ENCODE measurements around the gene IFNK.
"Not testable (repeated sequence)": the region's sequence is repeated elsewhere in the genome, so short reads cannot be mapped to it uniquely, and the experiment has no call there.

IFNK gene, protein sequence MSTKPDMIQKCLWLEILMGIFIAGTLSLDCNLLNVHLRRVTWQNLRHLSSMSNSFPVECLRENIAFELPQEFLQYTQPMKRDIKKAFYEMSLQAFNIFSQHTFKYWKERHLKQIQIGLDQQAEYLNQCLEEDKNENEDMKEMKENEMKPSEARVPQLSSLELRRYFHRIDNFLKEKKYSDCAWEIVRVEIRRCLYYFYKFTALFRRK

DNA sequence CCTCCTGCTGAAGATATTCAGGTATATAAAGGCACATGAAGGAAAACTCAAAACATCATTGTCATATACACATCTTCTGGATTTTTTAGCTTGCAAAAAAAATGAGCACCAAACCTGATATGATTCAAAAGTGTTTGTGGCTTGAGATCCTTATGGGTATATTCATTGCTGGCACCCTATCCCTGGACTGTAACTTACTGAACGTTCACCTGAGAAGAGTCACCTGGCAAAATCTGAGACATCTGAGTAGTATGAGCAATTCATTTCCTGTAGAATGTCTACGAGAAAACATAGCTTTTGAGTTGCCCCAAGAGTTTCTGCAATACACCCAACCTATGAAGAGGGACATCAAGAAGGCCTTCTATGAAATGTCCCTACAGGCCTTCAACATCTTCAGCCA lies at the start of gene IFNK:
Gene IFNK, plus strand, starts transcription at position 55 of the 400 bp plus-strand sequence. Its CDS starts 47 bp downstream, at position 102.
- DNase-seq (ENCODE audit: low read depth in 2 of 2): no peak

DNA sequence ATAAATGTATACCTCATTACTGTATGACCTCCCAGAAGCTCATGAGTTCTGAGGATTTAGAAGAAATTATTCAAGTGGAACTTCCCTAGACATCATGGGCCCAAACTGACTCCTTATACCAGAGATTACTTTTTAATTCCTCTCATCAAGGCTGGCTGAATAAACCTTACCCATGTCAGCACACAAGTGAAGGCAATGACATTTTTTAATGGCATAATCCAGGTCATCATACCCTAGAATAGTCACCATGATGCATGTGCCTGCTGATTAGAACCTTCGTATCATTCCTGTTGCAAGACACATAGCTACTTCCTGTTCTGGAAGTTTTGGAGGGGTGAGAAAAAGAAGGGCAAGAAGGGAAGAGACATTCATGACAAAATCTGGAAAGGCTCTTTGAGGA lies 49.8 kb upstream of the IFNK start:
- DNase-seq (ENCODE audit: low read depth in 2 of 2): no peak

DNA sequence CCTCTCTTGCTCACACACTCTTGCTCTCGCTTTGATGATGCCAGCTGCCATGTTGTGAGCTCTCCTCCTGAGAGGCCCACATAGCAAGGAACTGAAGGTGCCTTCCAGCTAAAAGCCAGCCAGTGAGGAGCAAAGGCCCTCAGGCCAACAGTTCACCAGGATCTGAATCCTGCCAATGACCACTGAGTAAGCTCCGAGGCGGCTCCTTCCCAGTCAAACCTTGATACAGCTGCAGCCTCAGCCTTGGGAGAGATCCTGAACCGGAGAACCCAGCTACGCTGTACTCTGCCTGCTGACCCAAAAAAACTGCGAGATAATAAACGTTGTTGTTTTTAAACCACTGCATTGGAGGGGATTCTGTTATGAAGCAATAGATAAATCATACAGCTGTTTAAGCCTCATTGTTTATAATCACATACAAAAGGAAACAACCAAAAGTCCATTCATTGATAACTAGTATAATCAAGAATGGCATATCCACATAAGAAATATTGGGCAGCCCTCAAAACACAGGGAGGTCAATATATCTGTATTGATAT lies 49.0 kb upstream of the IFNK start:
- no peak for DNase-seq (ENCODE audit: low read depth in 2 of 2)

DNA sequence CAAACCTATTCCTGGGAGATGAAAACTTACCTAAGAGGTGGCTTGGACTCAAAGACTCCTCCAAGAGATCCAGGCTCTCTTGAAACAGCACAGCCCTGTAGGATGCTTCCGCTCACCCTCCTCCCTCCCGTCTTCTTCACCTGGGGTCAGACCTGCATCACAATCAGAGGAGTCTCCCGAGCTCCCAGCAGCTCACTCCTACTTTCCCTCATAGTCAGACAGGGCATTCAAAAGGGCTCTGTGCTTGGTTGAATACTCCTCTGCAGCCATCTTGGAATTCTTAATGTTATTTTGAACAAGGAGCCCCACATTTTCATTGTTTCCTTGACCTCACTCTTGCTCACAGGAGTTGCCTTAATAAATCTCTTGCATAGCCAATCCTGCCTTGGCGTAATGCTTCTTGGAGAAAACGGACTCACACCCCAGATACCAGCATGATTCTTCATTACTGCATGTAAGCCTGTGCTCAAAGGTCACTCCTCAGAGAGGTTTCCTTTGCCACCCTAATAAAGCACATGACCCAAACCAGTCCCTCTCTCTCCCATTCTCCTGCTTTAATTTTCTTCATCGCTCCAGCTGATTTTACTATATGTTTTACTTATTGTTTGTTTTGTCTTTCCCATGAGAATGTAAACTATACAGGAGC lies 47.1 kb upstream of the IFNK start:
- no peak for DNase-seq (ENCODE audit: low read depth in 2 of 2)

DNA sequence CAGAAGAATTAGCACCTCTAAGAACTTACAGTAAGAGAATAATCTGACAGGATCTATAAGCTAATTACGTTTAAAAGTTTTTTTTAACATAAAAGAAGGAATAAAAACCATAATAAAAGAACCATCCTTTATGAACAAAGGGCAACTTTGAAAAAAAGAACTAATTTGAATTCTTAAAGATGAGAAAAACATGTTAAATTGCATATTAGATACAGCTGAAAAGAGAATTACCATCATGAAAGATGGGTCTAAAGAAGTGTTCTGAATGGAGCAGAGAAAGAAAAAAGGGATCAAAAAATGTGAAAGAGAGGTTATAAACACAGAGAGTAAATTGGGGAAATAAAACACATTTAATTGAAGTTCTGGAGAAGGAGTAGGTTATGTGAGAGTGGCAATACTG lies 45.8 kb upstream of the IFNK start:
- DNase-seq (ENCODE audit: low read depth in 2 of 2): no peak

DNA sequence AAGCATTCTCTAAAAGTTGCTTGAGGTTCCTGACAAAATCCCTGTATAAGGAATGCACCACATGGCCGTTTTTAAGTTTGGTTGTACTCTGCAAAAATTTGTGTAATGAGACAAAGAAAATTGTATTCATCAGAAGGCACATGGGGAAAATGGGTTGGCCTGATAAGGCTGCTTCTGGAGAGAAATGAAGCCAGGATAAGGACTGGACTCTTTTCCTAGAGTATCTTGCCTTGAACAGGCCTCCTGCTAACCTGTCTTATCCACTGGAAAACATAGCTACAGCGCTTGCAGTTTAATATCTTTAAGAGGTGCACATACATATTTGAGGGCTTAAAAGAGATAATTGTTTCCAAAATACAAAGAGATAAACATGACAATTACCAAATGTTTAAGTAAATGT lies 41.4 kb upstream of the IFNK start:
- no peak for DNase-seq (ENCODE audit: low read depth in 2 of 2)

DNA sequence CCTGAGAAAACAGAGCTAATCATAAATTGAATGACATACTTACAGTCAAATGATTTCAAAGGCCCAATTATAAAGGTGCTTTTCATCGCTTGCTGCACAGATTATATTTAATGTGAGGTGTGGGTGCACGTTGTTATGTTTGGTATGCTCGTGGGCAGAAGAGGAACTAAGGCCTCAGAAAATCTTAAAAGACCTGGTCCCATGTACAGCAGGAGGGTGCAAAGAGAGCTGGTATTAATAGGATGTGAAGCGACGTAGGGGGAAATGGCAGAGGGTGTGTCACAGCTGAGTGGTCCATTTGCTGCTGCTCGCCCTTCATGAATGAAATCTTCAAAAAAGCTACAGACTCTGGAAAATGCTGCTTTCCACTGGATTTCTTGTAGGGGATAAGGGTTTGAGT lies 40.5 kb upstream of the IFNK start:
- DNase-seq (ENCODE audit: low read depth in 2 of 2): no peak

DNA sequence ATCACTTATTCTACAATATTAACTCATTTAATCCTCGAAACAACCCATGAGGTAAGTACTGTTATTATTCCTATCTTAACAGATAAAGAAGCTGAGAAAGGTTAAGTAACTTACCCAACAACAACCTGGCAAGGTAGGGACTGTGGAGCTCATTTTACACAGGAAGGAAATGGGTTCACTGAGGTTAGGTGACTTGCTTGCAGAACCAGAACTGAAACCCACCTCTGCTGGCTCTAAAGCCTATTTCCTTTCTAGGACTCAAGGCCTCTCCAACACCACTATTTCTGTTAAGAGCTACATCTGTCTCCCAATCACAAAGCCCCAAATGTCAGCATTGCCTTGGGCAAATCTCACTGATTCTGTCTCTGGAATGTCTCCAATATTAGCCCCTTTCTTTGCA lies 38.9 kb upstream of the IFNK start:
- no peak for DNase-seq (ENCODE audit: low read depth in 2 of 2)

DNA sequence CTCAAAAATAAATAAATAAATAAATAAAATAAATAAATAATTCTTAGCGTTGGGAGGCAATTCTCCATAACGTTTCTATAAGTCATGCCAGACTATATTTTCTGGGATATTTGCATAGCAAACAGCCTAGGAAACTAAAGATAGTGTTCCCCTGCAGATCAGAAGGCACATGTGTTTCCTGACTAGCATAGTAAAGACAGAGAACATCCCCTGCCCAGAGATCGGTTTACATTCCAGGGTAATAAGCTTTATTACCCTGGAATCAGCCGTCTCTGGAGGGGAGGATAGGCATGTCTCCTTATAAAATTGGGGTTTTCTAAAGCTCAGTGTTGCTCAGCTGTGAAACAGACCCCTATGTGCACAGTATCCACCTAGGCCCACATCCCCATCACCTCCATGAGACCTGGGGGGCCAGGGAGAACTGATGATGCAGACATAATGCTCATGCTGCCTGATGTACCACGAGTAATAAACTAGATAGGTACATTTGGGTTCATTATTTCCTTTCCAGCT lies 36.9 kb upstream of the IFNK start:
- DNase-seq (ENCODE audit: low read depth in 2 of 2): no peak

DNA sequence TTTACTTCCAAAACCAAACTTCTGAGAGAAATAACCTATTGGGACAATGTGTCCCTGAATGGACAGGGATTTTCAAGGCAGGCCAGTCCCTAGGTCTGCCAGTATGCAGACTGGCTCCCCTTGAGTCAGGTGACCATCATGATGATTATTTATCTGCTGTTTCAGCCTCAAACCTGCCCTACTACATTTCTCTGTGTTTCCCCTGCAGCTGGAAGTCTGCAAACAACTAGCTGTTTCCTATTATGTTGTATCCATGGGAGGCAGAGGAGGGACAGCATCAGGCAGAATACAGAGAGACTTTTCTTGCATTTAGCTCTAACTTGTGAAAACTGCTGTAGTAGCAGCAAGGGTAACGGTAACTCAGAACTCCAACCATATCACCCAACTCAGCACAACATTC lies 36.2 kb upstream of the IFNK start:
- DNase-seq (ENCODE audit: low read depth in 2 of 2): no peak

DNA sequence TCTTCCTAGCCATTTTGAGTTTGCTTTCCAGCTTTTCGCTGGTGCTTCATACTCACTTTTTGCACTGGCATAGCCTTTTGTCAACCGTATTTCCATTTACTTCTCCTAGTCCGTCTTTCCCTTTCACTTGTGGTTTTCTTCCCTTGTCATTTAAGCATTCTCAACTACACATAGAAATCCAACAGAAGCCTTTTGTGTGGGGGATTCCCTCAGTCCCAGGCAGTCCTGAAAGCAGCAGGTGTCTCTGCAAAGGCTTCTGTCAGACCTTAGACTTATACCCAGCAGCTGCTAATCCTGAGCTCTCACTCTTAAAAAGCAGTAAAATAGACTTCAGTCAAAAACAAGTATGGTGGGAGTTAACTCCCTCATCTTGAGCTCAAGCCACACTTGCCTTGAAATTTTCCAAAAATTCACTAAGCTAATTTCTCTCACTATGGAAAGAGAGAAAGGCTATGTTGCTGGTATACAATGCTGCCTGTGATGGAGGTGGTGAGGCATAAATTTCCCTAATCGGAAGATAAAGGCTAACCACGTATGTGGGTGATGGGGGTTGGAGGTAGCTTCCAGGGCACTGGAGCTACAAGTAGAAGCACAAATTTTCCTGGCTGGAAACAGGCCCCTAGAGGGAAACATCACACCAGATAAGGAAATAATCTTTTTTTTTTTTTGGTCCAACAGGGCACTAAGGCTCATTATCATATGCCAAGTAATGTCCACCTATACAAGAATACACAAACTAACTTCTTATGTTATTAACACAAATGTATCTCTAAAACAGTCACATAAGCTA lies 34.8 kb upstream of the IFNK start:
- DNase-seq (ENCODE audit: low read depth in 2 of 2): no peak

DNA sequence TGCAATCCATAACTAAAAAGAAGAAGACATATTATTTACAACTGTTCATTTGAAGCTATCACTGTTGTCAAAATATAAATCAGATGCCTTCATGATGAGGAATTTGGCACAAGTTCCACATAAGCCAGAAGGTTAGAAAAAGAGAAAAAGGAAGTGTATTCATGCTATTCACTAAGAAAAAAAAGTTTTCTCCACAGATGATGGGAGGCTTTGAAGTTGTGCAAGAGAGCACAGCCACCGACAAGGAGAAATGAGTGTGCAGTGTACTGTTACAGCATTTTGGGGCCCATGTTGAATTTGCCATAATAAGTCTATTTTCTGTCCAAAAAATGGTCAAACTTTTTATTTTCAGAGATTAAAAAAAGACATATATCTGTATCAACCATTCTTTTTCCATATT lies 32.9 kb upstream of the IFNK start:
- DNase-seq (ENCODE audit: low read depth in 2 of 2): no peak

DNA sequence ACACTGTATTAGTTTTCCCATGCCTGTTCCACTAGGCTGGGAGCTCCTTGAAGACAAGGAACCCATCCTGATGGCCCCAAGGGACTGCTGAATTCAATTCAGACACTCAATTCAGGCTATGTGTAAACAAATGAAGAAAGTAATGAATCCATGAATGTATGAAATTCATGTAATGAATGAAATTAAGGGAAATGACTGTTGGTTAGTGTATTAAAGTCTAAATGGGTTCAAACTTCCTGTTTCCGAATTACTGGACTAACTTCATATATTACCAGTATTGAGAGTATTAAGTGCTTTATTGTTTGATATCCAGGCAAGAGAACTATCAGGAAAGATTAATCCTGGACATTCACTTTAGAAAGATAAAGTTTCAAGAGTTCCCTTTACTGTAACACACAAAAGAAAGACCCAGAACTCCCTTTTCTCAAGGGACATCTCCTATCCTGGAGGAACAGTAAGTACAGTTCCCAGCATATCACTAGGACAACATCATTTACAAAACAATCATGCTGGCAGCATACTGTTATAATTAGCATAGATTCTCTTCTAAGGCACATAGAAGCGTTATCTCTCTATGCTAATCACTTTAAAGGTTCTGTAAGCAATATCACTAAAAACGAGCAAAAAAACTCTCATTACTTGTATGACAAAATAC lies 28.5 kb upstream of the IFNK start:
- DNase-seq (ENCODE audit: low read depth in 2 of 2): no peak

DNA sequence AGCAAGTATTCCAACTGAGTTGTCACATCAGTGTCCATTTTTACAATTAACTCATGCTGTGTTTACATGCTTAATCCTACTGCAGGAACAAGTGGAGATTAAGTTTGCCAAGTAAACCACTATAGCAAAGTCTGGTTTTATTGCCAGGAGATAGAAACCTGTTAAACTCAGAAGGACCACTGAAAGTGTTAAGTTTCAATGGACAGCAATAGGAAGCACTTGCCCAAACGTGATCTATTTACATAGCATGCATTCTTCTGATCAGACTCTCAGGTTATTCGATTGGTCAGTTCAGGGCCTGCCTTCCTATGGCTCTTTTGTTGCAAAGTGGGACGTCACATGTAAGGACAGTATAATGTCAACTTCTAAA lies 28.0 kb upstream of the IFNK start:
- no peak for DNase-seq (ENCODE audit: low read depth in 2 of 2)

DNA sequence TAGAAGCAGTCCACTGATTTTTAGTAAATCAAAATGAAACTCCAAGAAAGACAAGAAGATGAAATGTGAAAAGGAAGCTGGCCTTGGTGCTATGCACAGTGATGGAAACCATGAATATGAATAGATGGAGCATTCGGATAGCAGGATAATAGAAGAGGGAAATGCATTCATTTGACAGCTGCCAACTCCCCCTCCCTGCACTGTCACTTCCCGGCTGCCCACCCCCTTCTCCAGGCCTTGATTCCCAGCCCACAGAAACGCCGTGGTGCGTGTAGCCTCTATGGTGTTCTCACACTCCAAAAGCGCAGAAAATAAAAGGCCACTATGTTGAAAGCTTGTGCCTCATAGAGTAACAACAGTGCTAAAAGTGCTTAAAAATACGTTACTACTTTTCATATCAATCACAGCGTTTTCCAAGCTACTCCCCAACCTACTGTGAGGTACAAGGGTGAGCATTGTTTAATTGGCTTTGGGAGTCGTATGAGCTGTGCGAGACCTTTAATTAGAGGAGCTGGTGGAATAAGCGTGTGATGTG lies 26.1 kb upstream of the IFNK start:
- no peak for DNase-seq (ENCODE audit: low read depth in 2 of 2)

DNA sequence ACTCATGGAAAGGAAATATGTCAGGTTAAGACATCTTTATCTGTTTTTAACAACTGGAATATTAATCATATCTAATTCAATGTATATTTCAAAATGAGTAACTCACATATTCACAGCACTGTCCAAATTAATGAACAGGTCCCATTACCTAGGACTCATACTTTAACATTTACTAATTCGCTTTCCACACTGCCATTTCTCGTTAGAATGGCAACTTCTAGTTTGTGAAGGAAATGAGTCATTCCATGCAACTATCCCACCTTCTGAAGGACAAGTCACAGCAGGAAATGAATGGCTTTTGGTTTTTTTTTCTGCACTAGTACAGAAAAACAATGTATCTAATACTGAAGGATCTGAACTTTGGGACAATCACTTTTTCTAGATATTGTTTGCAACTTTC lies 24.6 kb upstream of the IFNK start:
- DNase-seq (ENCODE audit: low read depth in 2 of 2): no peak

DNA sequence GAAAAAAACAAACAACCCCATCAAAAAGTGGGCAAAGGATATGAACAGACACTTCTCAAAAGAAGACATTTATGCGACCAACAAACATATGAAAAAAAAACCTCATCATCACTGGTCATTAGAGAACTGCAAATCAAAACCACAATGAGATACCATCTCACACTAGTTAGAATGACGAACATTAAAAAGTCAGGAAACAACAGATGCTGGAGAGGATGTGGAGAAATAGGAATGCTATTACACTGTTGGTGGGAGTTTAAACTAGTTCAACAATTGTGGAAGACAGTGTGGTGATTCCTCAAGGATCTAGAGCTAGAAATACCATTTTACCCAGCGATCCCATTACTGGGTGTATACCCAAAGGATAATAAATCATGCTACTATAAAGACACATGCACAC lies 23.2 kb upstream of the IFNK start:
- not testable (repeated sequence) for DNase-seq (ENCODE audit: low read depth in 2 of 2)

DNA sequence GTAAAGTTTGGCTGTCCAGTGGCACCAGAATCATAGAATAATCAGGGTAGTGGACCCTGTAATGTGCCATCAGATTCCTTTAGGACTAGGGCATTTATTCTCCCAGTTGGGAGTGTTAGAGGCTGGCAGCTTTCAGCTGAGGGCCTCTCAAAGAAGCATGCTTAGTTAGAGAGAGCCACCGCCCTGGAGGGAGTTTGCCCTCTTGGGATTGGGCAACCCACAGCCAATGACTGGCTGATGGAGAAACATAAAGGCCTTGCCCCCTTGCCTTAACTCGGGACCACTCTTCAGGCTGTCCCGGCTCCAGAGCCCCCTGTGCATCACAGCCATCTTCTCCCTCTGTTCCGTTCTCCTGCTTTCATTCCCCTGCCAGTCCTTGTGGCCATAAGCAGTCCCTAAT lies 20.5 kb upstream of the IFNK start:
- no peak for DNase-seq (ENCODE audit: low read depth in 2 of 2)

DNA sequence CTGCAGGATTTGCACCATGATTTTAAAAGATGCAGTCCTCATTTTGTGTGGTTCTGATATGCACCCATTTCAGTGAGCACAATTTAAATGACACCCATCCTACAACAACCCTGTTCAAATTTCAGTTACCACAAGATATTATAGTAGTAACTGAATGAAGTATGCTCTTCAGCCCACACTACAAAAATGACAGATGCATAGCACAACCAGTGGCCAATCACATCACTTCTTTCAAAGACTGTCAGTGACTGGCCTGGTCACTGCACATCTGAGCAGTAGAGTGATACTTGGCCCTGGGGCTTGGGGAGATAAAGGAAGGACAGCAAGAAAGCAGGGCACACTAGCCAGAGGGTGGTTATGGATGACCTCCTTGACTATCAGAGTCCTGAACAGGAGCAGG lies 19.8 kb upstream of the IFNK start:
- DNase-seq (ENCODE audit: low read depth in 2 of 2): no peak

DNA sequence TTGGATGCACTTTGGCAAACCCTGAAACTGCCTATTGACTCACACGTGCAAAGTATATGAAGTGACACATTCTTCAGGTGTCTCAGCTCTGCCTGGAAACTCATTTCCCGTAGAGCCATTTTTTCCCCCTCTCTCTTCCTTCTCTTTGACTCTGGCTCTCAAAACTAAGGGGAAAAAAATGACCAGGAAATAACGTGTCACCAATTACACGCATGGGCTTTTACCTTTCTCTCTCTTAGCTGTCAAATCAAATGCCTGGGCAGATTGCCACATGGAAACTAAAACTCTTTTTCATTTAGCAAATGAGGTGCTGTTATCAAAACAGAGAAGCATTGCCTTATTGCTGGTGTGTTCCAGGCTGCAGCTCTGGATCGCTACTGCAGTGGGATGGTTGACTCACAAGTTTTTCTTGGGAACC lies 18.3 kb upstream of the IFNK start:
- DNase-seq (ENCODE audit: low read depth in 2 of 2): no peak

DNA sequence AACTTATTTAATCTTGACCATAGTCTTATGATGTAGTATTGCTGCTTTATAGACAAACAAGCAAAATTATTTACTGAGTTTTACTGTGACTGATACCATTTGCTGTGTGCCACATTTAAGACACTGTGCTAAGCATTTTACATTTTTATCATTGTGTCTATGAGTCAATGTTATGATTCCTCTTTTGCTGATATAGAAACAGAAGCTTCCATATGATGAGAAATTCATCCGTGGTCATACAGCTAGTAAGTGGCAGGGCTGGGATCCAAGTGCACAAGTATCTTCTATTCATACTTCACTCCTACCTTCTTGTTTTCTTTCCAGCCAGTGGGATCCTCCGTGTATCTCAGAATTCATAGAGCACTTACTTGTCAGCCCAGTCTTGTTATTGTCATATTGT lies 17.1 kb upstream of the IFNK start:
- DNase-seq (ENCODE audit: low read depth in 2 of 2): no peak

DNA sequence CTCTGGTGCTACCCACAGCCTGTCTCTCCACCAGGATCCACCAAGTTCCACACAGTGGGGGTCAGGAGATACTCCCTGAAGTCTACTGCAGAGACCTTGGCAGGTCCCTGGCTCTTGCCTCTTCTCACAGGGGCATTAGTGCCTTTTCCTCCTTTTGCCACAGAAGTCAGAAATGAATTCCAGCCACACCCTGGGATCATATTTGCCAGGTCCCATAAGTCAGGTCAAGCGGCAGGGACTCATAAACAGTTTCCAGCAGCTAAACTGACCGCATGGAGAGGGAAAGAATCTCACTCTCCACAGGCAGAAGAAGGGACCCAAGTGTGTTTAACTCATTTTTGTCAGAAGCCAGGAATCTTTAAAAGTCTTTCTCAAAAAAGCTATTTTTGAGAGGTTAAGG lies 13.3 kb upstream of the IFNK start:
- DNase-seq (ENCODE audit: low read depth in 2 of 2): no peak

Measured in stimulated activated CD8-positive, alpha-beta memory T cell treated with anti-CD3 and anti-CD28 coated beads, Interleukin-2, amount 100 ng/mL, for 1 hour (primary cell).